WTC11 (cell line): ENCODE results near the gene ZNRF3. TPM values are rescaled to one million over a fixed set of nuclear protein-coding genes. Genes with fewer than 3 reads are reported as not detected.

Source experiments
- ATAC-seq: fragments of 200-7000 bp; cut with Tn5 transposase; 2 replicates; pipeline ENCODE4 v1.10.0; 2021; ENCODE audit warnings: mild to moderate bottlenecking, moderate library complexity
- CTCF ChIA-PET: fragments of 300-600 bp; sonication (Branson Sonifier 250); formaldehyde crosslinking; loops from one replicate; lab custom pipeline; 2021; ENCODE audit warnings: antibody characterized with exemption; lab: Charles Lee
- POLR2A ChIA-PET: fragments of 350-600 bp; sonication (Branson Sonifier 250); formaldehyde crosslinking; loops from one replicate; lab custom pipeline; 2021; ENCODE audit warnings: antibody characterized with exemption; lab: Charles Lee
- DNase-seq: peaks from one replicate; pipeline ENCODE4 v3.0.0; 2021; ENCODE audit warnings: low spot score
- H3K27ac Mint-ChIP-seq: 2 replicates; pipeline ENCODE4 v1.8.0; 2021; ENCODE audit warnings: mixed read lengths
- H3K27me3 Mint-ChIP-seq: 2 replicates; pipeline ENCODE4 v1.8.0; 2021; ENCODE audit warnings: low read depth, mild to moderate bottlenecking, moderate library complexity, mixed read lengths
- H3K36me3 Mint-ChIP-seq: 2 replicates; pipeline ENCODE4 v1.8.0; 2021; ENCODE audit warnings: mixed read lengths
- H3K4me1 Mint-ChIP-seq: 2 replicates; pipeline ENCODE4 v1.8.0; 2022; ENCODE audit warnings: mixed read lengths
- H3K4me3 Mint-ChIP-seq: 2 replicates; pipeline ENCODE4 v1.8.0; 2021; ENCODE audit warnings: mild to moderate bottlenecking, moderate library complexity, mixed read lengths
- H3K9me3 Mint-ChIP-seq: 2 replicates; pipeline ENCODE4 v1.8.0; 2021; ENCODE audit warnings: mixed read lengths
- CBFB ChIP-seq: sonication (generic); formaldehyde crosslinking; IDR thresholded peaks from 2 replicates; pipeline ENCODE4 v1.8.1; 2022; ENCODE audit warnings: mild to moderate bottlenecking, low read depth, missing genetic modification reagents
- ETV6 ChIP-seq: sonication (generic); formaldehyde crosslinking; IDR thresholded peaks from 2 replicates; pipeline ENCODE4 v1.8.1; 2022; ENCODE audit warnings: mild to moderate bottlenecking, missing genetic modification reagents
- FOXP1 ChIP-seq: sonication (generic); formaldehyde crosslinking; IDR thresholded peaks from 2 replicates; pipeline ENCODE4 v1.8.0; 2022; ENCODE audit warnings: missing genetic modification reagents, mild to moderate bottlenecking, moderate library complexity, borderline replicate concordance
- GRHL2 ChIP-seq: fragments of 250-450 bp; sonication (Bioruptor Pico); IDR thresholded peaks from 2 replicates; pipeline ENCODE4 v1.8.0; 2022; ENCODE audit warnings: mild to moderate bottlenecking, moderate library complexity; ENCODE audit not compliant: insufficient replicate concordance, severe bottlenecking
- MYBL2 ChIP-seq: sonication (generic); formaldehyde crosslinking; IDR thresholded peaks from 2 replicates; pipeline ENCODE4 v1.8.1; 2023; ENCODE audit warnings: mild to moderate bottlenecking, moderate library complexity, missing genetic modification reagents
- NFATC4 ChIP-seq: fragments of 250-450 bp; sonication (Bioruptor Pico); IDR thresholded peaks from 2 replicates; pipeline ENCODE4 v1.9.0; 2021; ENCODE audit warnings: mild to moderate bottlenecking
- NFYB ChIP-seq: sonication (generic); formaldehyde crosslinking; conservative IDR thresholded peaks from 2 replicates; pipeline ENCODE4 v1.8.0; 2022; ENCODE audit warnings: low read depth, missing genetic modification reagents
- NR1H2 ChIP-seq: sonication (generic); formaldehyde crosslinking; IDR thresholded peaks from 2 replicates; pipeline ENCODE4 v1.9.0; 2021; ENCODE audit warnings: mild to moderate bottlenecking, moderate library complexity, missing genetic modification reagents
- OVOL2 ChIP-seq: fragments of 250-450 bp; sonication (Bioruptor Pico); IDR thresholded peaks from 2 replicates; pipeline ENCODE4 v1.9.0; 2021; ENCODE audit warnings: mild to moderate bottlenecking, borderline replicate concordance
- SOX15 ChIP-seq: fragments of 250-450 bp; sonication (Bioruptor Pico); IDR thresholded peaks from 2 replicates; pipeline ENCODE4 v1.9.0; 2021; ENCODE audit warnings: mild to moderate bottlenecking
- SP1 ChIP-seq: sonication (generic); formaldehyde crosslinking; conservative IDR thresholded peaks from 2 replicates; pipeline ENCODE4 v1.8.1; 2022; ENCODE audit warnings: missing genetic modification reagents
- TEAD4 ChIP-seq: sonication (generic); formaldehyde crosslinking; IDR thresholded peaks from 2 replicates; pipeline ENCODE4 v1.8.0; 2022; ENCODE audit warnings: mild to moderate bottlenecking, missing genetic modification reagents
- ZNF232 ChIP-seq: sonication (generic); formaldehyde crosslinking; IDR thresholded peaks from 2 replicates; pipeline ENCODE4 v1.8.0; 2022; ENCODE audit warnings: mild to moderate bottlenecking, missing genetic modification reagents
- ZNF317 ChIP-seq: sonication (generic); formaldehyde crosslinking; IDR thresholded peaks from 2 replicates; pipeline ENCODE4 v1.8.1; 2023; ENCODE audit warnings: low read depth, mild to moderate bottlenecking, moderate library complexity, missing genetic modification reagents, borderline replicate concordance
- ZNF416 ChIP-seq: fragments of 250-450 bp; sonication (Bioruptor Pico); IDR thresholded peaks from 2 replicates; pipeline ENCODE4 v1.9.0; 2021; ENCODE audit warnings: mild to moderate bottlenecking, inconsistent platforms
- ZNF671 ChIP-seq: fragments of 250-450 bp; sonication (Bioruptor Pico); IDR thresholded peaks from 2 replicates; pipeline ENCODE4 v1.8.0; 2021; ENCODE audit warnings: mild to moderate bottlenecking
- total RNA-seq: library from RNA; stranded (reverse); gene quantifications from 3 replicates; pipeline ENCODE4 v1.2.3, GENCODE V29; 2021
- TF ChIP-seq, protein P1 (sequence below): sonication (generic); formaldehyde crosslinking; IDR thresholded peaks from 2 replicates; pipeline ENCODE4 v1.8.1; 2023; ENCODE audit warnings: mild to moderate bottlenecking, missing genetic modification reagents, moderate library complexity
- TF ChIP-seq, protein P2 (sequence below): sonication (generic); formaldehyde crosslinking; IDR thresholded peaks from 2 replicates; pipeline ENCODE4 v1.8.1; 2022; ENCODE audit warnings: low read depth, mild to moderate bottlenecking, moderate library complexity, missing genetic modification reagents, borderline replicate concordance
- TF ChIP-seq, protein P3 (sequence below): sonication (generic); formaldehyde crosslinking; IDR thresholded peaks from 2 replicates; pipeline ENCODE4 v1.8.1; 2022; ENCODE audit warnings: mild to moderate bottlenecking, missing genetic modification reagents, moderate library complexity, borderline replicate concordance
- TF ChIP-seq, protein P4 (sequence below): sonication (generic); formaldehyde crosslinking; IDR thresholded peaks from 2 replicates; pipeline ENCODE4 v1.8.1; 2023; ENCODE audit warnings: mild to moderate bottlenecking, missing genetic modification reagents
- TF ChIP-seq, protein P5 (sequence below): fragments of 200-600 bp; IDR thresholded peaks from 2 replicates; pipeline ENCODE4 v1.8.0; 2022; ENCODE audit warnings: antibody characterized with exemption
- TF ChIP-seq, protein P6 (sequence below): sonication (generic); formaldehyde crosslinking; IDR thresholded peaks from 2 replicates; pipeline ENCODE4 v1.8.0; 2022; ENCODE audit warnings: mild to moderate bottlenecking, missing genetic modification reagents
- TF ChIP-seq, protein P7 (sequence below): sonication (generic); formaldehyde crosslinking; IDR thresholded peaks from 2 replicates; pipeline ENCODE4 v1.8.1; 2023; ENCODE audit warnings: mild to moderate bottlenecking, missing genetic modification reagents, moderate library complexity

Gene ZNRF3
- total RNA-seq, 1 experiment from 2014 or later, result 25.4 TPM

DNA sequence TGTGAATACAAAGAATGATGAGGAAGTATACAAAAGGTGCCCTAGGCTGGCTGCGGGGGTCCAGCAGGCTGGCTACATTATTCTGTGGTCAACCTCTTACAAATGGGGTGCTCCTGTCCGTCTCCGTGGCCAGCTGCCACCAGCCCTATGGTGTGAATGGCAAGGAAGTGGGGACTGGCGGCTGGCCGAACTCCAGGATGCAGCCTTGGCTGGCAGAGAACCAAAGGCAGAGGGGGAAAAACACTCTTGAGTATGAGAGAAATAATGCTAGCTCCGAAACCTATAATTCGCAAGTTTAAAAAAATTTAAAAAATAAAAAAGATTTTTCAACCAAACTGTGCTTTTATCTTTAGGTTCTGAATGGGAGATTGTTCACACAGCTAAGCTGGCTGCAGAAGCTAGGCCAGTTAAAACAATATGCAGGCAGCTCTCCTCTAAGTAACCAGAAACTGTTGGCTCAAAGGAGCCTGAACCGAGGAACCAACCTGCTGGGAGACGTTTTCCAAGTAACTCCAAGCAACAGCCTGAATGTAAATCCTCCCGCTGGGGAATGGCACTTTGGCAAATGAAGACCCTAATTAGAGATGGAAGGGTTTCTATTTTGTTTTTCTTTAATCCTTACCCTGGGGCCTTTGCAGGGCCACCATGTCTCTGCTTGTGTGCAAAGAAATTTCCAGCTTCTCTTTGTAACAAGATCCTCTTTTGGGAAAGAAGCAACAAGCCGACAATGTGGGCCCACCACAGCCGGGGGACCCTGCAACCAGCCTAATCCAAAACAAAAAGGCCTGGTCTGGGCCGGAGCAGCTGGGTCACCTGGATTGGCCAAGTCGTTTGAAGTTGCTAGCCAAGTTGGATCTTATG lies 128.1 kb downstream of the ZNRF3 start:
- POLR2A ChIA-PET, result no interaction called here
- TF ChIP-seq ZNF317 (CRISPR knock-in tag) (no peak), NFATC4 (CRISPR knock-in tag) (no peak), NFYB (CRISPR knock-in tag) (no peak), ZNF416 (CRISPR knock-in tag) (no peak), ETV6 (CRISPR knock-in tag) (no peak), ZNF671 (CRISPR knock-in tag) (no peak), CBFB (no peak), ZNF232 (no peak), GRHL2 (no peak), OVOL2 (CRISPR knock-in tag) (no peak), NR1H2 (CRISPR knock-in tag) (no peak), SOX15 (CRISPR knock-in tag) (no peak), FOXP1 (CRISPR knock-in tag) (no peak)
- TF ChIP-seq, protein P1, sequence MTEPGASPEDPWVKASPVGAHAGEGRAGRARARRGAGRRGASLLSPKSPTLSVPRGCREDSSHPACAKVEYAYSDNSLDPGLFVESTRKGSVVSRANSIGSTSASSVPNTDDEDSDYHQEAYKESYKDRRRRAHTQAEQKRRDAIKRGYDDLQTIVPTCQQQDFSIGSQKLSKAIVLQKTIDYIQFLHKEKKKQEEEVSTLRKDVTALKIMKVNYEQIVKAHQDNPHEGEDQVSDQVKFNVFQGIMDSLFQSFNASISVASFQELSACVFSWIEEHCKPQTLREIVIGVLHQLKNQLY (CRISPR knock-in tag), result no peak
- TF ChIP-seq, protein P2, sequence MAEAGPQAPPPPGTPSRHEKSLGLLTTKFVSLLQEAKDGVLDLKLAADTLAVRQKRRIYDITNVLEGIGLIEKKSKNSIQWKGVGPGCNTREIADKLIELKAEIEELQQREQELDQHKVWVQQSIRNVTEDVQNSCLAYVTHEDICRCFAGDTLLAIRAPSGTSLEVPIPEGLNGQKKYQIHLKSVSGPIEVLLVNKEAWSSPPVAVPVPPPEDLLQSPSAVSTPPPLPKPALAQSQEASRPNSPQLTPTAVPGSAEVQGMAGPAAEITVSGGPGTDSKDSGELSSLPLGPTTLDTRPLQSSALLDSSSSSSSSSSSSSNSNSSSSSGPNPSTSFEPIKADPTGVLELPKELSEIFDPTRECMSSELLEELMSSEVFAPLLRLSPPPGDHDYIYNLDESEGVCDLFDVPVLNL (CRISPR knock-in tag), result no peak
- TF ChIP-seq, protein P3, sequence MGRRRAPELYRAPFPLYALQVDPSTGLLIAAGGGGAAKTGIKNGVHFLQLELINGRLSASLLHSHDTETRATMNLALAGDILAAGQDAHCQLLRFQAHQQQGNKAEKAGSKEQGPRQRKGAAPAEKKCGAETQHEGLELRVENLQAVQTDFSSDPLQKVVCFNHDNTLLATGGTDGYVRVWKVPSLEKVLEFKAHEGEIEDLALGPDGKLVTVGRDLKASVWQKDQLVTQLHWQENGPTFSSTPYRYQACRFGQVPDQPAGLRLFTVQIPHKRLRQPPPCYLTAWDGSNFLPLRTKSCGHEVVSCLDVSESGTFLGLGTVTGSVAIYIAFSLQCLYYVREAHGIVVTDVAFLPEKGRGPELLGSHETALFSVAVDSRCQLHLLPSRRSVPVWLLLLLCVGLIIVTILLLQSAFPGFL, result no peak
- TF ChIP-seq, protein P4, sequence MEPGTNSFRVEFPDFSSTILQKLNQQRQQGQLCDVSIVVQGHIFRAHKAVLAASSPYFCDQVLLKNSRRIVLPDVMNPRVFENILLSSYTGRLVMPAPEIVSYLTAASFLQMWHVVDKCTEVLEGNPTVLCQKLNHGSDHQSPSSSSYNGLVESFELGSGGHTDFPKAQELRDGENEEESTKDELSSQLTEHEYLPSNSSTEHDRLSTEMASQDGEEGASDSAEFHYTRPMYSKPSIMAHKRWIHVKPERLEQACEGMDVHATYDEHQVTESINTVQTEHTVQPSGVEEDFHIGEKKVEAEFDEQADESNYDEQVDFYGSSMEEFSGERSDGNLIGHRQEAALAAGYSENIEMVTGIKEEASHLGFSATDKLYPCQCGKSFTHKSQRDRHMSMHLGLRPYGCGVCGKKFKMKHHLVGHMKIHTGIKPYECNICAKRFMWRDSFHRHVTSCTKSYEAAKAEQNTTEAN, result no peak
- TF ChIP-seq, protein P5, sequence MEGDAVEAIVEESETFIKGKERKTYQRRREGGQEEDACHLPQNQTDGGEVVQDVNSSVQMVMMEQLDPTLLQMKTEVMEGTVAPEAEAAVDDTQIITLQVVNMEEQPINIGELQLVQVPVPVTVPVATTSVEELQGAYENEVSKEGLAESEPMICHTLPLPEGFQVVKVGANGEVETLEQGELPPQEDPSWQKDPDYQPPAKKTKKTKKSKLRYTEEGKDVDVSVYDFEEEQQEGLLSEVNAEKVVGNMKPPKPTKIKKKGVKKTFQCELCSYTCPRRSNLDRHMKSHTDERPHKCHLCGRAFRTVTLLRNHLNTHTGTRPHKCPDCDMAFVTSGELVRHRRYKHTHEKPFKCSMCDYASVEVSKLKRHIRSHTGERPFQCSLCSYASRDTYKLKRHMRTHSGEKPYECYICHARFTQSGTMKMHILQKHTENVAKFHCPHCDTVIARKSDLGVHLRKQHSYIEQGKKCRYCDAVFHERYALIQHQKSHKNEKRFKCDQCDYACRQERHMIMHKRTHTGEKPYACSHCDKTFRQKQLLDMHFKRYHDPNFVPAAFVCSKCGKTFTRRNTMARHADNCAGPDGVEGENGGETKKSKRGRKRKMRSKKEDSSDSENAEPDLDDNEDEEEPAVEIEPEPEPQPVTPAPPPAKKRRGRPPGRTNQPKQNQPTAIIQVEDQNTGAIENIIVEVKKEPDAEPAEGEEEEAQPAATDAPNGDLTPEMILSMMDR, result no peak
- TF ChIP-seq, all 79 proteins: peak for 0
- H3K4me1 Mint-ChIP-seq, result peaks cover 80% of the 10 kb centered on the region
- H3K4me3 Mint-ChIP-seq, result no peak overlapping the region
- no peaks in the 10 kb centered on the region for H3K27me3 Mint-ChIP-seq
- peak overlapping the region; percentile 89 for H3K27ac Mint-ChIP-seq
- peak; percentile 65 for ATAC-seq
- H3K36me3 Mint-ChIP-seq, result peaks cover 7% of the 10 kb centered on the region; the same call in 1 of the 2 replicates
- CTCF ChIA-PET, result interaction anchor here (2.0 kb wide), 1 partner anchor 29 kb away, joined by 9 read pairs; no protein-coding TSS in a partner anchor
- DNase-seq, result no peak
- no peaks in the 10 kb centered on the region; the same call in 1 of the 2 replicates for H3K9me3 Mint-ChIP-seq

DNA sequence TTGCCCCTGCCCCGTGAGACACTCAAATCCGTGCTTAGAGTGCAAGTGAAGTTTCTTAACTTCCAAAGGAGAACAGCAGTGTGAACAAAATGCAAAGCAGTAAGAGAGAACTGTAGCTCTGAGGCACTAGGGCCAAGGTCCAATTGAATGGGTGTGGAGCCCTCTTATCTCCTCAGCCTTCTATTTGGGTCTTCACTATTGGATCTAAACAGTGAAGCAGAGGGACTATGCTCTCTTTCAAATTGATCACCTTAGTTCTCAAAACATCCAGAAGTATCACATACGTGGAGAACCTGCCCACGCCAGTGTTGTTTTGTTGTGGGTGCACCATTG lies 128.7 kb downstream of the ZNRF3 start:
- CTCF ChIA-PET, result interaction anchor here (2.0 kb wide), 1 partner anchor 28 kb away, joined by 9 read pairs; no protein-coding TSS in a partner anchor
- DNase-seq, result no peak
- H3K27ac Mint-ChIP-seq, result peak overlapping the region; percentile 81
- TF ChIP-seq, protein P6, sequence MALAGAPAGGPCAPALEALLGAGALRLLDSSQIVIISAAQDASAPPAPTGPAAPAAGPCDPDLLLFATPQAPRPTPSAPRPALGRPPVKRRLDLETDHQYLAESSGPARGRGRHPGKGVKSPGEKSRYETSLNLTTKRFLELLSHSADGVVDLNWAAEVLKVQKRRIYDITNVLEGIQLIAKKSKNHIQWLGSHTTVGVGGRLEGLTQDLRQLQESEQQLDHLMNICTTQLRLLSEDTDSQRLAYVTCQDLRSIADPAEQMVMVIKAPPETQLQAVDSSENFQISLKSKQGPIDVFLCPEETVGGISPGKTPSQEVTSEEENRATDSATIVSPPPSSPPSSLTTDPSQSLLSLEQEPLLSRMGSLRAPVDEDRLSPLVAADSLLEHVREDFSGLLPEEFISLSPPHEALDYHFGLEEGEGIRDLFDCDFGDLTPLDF, result no peak
- TF ChIP-seq, protein P7, sequence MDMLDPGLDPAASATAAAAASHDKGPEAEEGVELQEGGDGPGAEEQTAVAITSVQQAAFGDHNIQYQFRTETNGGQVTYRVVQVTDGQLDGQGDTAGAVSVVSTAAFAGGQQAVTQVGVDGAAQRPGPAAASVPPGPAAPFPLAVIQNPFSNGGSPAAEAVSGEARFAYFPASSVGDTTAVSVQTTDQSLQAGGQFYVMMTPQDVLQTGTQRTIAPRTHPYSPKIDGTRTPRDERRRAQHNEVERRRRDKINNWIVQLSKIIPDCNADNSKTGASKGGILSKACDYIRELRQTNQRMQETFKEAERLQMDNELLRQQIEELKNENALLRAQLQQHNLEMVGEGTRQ, result no peak
- TF ChIP-seq SP1 (CRISPR knock-in tag) (no peak), MYBL2 (CRISPR knock-in tag) (no peak), TEAD4 (CRISPR knock-in tag) (no peak)

More for the DNA sequence above, 128.7 kb downstream of the ZNRF3 start:
- Mint-ChIP-seq H3K36me3 (peaks cover 7% of the 10 kb centered on the region; the same call in 1 of the 2 replicates), H3K4me1 (peaks cover 78% of the 10 kb centered on the region), H3K27me3 (no peaks in the 10 kb centered on the region), H3K9me3 (no peaks in the 10 kb centered on the region; the same call in 1 of the 2 replicates), H3K4me3 (no peak overlapping the region)
- ATAC-seq, result no peak
- POLR2A ChIA-PET, result interaction anchor here (0.6 kb wide), 1 partner anchor 8 kb away, joined by 3 read pairs; no protein-coding TSS in a partner anchor
